HEK293 (cell line): ENCODE measurements around the gene FAM20B.

Experiments
- CTCF ChIP-seq: fragments of 450-650 bp; formaldehyde crosslinking; IDR thresholded peaks from 2 replicates; pipeline ENCODE4 v1.5.1; 2016; ENCODE audit warnings: missing biosample characterization, missing genetic modification characterization
- EGR2 ChIP-seq: fragments of 450-650 bp; formaldehyde crosslinking; IDR thresholded peaks from 2 replicates; pipeline ENCODE4 v1.5.1; 2016; ENCODE audit warnings: low read depth, missing biosample characterization, missing genetic modification characterization
- GLI4 ChIP-seq: fragments of 450-650 bp; formaldehyde crosslinking; IDR thresholded peaks from 2 replicates; pipeline ENCODE4 v1.5.1; 2016; ENCODE audit warnings: missing biosample characterization, missing genetic modification characterization
- GLIS1 ChIP-seq: fragments of 450-650 bp; formaldehyde crosslinking; IDR thresholded peaks from 2 replicates; pipeline ENCODE4 v1.5.1; 2016; ENCODE audit warnings: missing biosample characterization, missing genetic modification characterization
- HIC1 ChIP-seq: fragments of 450-650 bp; formaldehyde crosslinking; IDR thresholded peaks from 2 replicates; pipeline ENCODE4 v1.5.1; 2016; ENCODE audit warnings: missing biosample characterization, missing genetic modification characterization
- KLF10 ChIP-seq: fragments of 450-650 bp; IDR thresholded peaks from 2 replicates; pipeline ENCODE4 v1.5.1; 2018; ENCODE audit warnings: missing biosample characterization, mild to moderate bottlenecking, missing genetic modification characterization
- KLF17 ChIP-seq: fragments of 450-650 bp; formaldehyde crosslinking; IDR thresholded peaks from 2 replicates; pipeline ENCODE4 v1.5.1; 2016; ENCODE audit warnings: missing biosample characterization, missing genetic modification characterization
- SCRT1 ChIP-seq: fragments of 450-650 bp; formaldehyde crosslinking; IDR thresholded peaks from 2 replicates; pipeline ENCODE4 v1.5.1; 2016; ENCODE audit warnings: missing biosample characterization, missing genetic modification characterization, borderline replicate concordance
- SP2 ChIP-seq: fragments of 450-650 bp; formaldehyde crosslinking; IDR thresholded peaks from 2 replicates; pipeline ENCODE4 v1.5.1; 2016; ENCODE audit warnings: missing biosample characterization, missing genetic modification characterization
- SP3 ChIP-seq: fragments of 450-650 bp; formaldehyde crosslinking; IDR thresholded peaks from 2 replicates; pipeline ENCODE4 v1.5.1; 2016; ENCODE audit warnings: missing biosample characterization, missing genetic modification characterization
- SP7 ChIP-seq: fragments of 450-650 bp; formaldehyde crosslinking; IDR thresholded peaks from 2 replicates; pipeline ENCODE4 v1.5.1; 2016; ENCODE audit warnings: missing biosample characterization, missing genetic modification characterization
- ZBTB11 ChIP-seq: fragments of 450-650 bp; formaldehyde crosslinking; conservative IDR thresholded peaks from 2 replicates; pipeline ENCODE4 v1.5.1; 2016; ENCODE audit warnings: low read depth, missing biosample characterization, missing genetic modification characterization
- ZBTB20 ChIP-seq: fragments of 450-650 bp; formaldehyde crosslinking; IDR thresholded peaks from 2 replicates; pipeline ENCODE4 v1.5.1; 2016; ENCODE audit warnings: missing biosample characterization, missing genetic modification characterization
- ZBTB7A ChIP-seq: fragments of 450-650 bp; formaldehyde crosslinking; IDR thresholded peaks from 2 replicates; pipeline ENCODE4 v1.5.1; 2016; ENCODE audit warnings: low read depth, missing biosample characterization, missing genetic modification characterization
- ZFHX2 ChIP-seq: fragments of 450-650 bp; formaldehyde crosslinking; conservative IDR thresholded peaks from 2 replicates; pipeline ENCODE4 v1.5.1; 2016; ENCODE audit warnings: missing biosample characterization, missing genetic modification characterization
- ZFP37 ChIP-seq: fragments of 450-650 bp; formaldehyde crosslinking; IDR thresholded peaks from 2 replicates; pipeline ENCODE4 v1.5.1; 2016; ENCODE audit warnings: missing biosample characterization, missing genetic modification characterization
- ZIC2 ChIP-seq: fragments of 450-650 bp; formaldehyde crosslinking; IDR thresholded peaks from 2 replicates; pipeline ENCODE4 v1.5.1; 2016; ENCODE audit warnings: missing biosample characterization, missing genetic modification characterization
- ZNF10 ChIP-seq: fragments of 450-650 bp; formaldehyde crosslinking; IDR thresholded peaks from 2 replicates; pipeline ENCODE4 v1.5.1; 2017; ENCODE audit warnings: missing biosample characterization, missing genetic modification characterization
- ZNF121 ChIP-seq: fragments of 450-650 bp; formaldehyde crosslinking; IDR thresholded peaks from 2 replicates; pipeline ENCODE4 v1.5.1; 2016; ENCODE audit warnings: missing biosample characterization, missing genetic modification characterization
- ZNF19 ChIP-seq: fragments of 450-650 bp; formaldehyde crosslinking; IDR thresholded peaks from 2 replicates; pipeline ENCODE4; 2016; ENCODE audit warnings: missing biosample characterization, missing genetic modification characterization, low read depth
- ZNF2 ChIP-seq: fragments of 450-650 bp; formaldehyde crosslinking; IDR thresholded peaks from 2 replicates; pipeline ENCODE4 v1.5.1; 2016; ENCODE audit warnings: missing biosample characterization, missing genetic modification characterization
- ZNF266 ChIP-seq: fragments of 450-650 bp; formaldehyde crosslinking; IDR thresholded peaks from 2 replicates; pipeline ENCODE4 v1.5.1; 2016; ENCODE audit warnings: missing biosample characterization, missing genetic modification characterization, low read depth
- ZNF513 ChIP-seq: fragments of 450-650 bp; IDR thresholded peaks from 2 replicates; pipeline ENCODE4 v1.5.1; 2018; ENCODE audit warnings: missing biosample characterization, missing genetic modification characterization
- ZNF549 ChIP-seq: fragments of 450-650 bp; IDR thresholded peaks from 2 replicates; pipeline ENCODE4 v1.5.1; 2018; ENCODE audit warnings: missing biosample characterization, missing genetic modification characterization, mild to moderate bottlenecking, inconsistent platforms, moderate library complexity
- ZNF626 ChIP-seq: fragments of 450-650 bp; sonication (Bioruptor Pico); formaldehyde crosslinking; IDR thresholded peaks from 2 replicates; pipeline ENCODE4 v1.5.1; 2018; ENCODE audit warnings: missing biosample characterization, missing genetic modification characterization, inconsistent platforms
- ZNF629 ChIP-seq: fragments of 450-650 bp; formaldehyde crosslinking; IDR thresholded peaks from 2 replicates; pipeline ENCODE4 v1.5.1; 2017; ENCODE audit warnings: missing biosample characterization, missing genetic modification characterization
- ZNF660 ChIP-seq: fragments of 450-650 bp; IDR thresholded peaks from 2 replicates; pipeline ENCODE4 v1.5.1; 2018; ENCODE audit warnings: missing biosample characterization, mild to moderate bottlenecking, missing genetic modification characterization
- ZNF76 ChIP-seq: fragments of 450-650 bp; formaldehyde crosslinking; IDR thresholded peaks from 2 replicates; pipeline ENCODE4; 2016; ENCODE audit warnings: low read depth, missing biosample characterization, missing genetic modification characterization, borderline replicate concordance
- ZNF768 ChIP-seq: fragments of 450-650 bp; formaldehyde crosslinking; IDR thresholded peaks from 2 replicates; pipeline ENCODE4 v1.5.1; 2018; ENCODE audit warnings: missing biosample characterization, mild to moderate bottlenecking, missing genetic modification characterization
- ZNF830 ChIP-seq: fragments of 450-650 bp; IDR thresholded peaks from 2 replicates; pipeline ENCODE4 v1.5.0; 2018; ENCODE audit warnings: missing biosample characterization, missing genetic modification characterization, low read depth, mild to moderate bottlenecking, moderate library complexity

FAM20B gene

GRCh38 chr1:179025975-179026812, 500 bp downstream of the FAM20B start (continued):
- TF ChIP-seq EGR2 (tag by site-specific recombination): 0 out of 2 replicates have a peak, but pooled peaks have one; percentile 13
- no peak for TF ChIP-seq ZNF513 (tag by site-specific recombination)
- TF ChIP-seq ZBTB11 (tag by site-specific recombination): peak; percentile 72
- no peak for TF ChIP-seq ZNF10 (tag by site-specific recombination)
- 0 out of 2 replicates have a peak, but pooled peaks have one; percentile 37 for TF ChIP-seq KLF17 (tag by site-specific recombination)
- TF ChIP-seq ZNF266 (tag by site-specific recombination): no peak
- peak; percentile 63 for TF ChIP-seq SP3
- TF ChIP-seq GLI4 (tag by site-specific recombination): peak; percentile 47; the same call in 1 of the 2 replicates
- peak; percentile 61 for TF ChIP-seq HIC1 (tag by site-specific recombination)
- TF ChIP-seq ZNF830: no peak
- peak; percentile 63; the same call in 1 of the 2 replicates for TF ChIP-seq KLF10 (tag by site-specific recombination)
- TF ChIP-seq ZBTB20 (tag by site-specific recombination): peak; percentile 83
- peak; percentile 51; the same call in 1 of the 2 replicates for TF ChIP-seq ZNF121 (tag by site-specific recombination)
- TF ChIP-seq GLIS1 (tag by site-specific recombination): peak; percentile 78
- TF ChIP-seq ZNF549 (tag by site-specific recombination): no peak
- TF ChIP-seq ZIC2: peak; percentile 75
- no peak for TF ChIP-seq SCRT1 (tag by site-specific recombination)
- 0 out of 2 replicates have a peak, but pooled peaks have one; percentile 30 for TF ChIP-seq SP7 (tag by site-specific recombination)
- peak; percentile 62; the same call in 1 of the 2 replicates for TF ChIP-seq ZFP37 (tag by site-specific recombination)
- TF ChIP-seq ZNF660 (tag by site-specific recombination): no peak
- TF ChIP-seq ZNF626 (tag by site-specific recombination): 0 out of 2 replicates have a peak, but pooled peaks have one; percentile 22
- TF ChIP-seq ZBTB7A (tag by site-specific recombination): peak; percentile 39; the same call in 1 of the 2 replicates
- TF ChIP-seq ZNF629 (tag by site-specific recombination): 0 out of 2 replicates have a peak, but pooled peaks have one; percentile 22
- no peak for TF ChIP-seq ZNF19 (tag by site-specific recombination)
- TF ChIP-seq CTCF (tag by site-specific recombination): peak; percentile 45; the same call in 1 of the 2 replicates
- peak; percentile 59; the same call in 1 of the 2 replicates for TF ChIP-seq ZNF2 (tag by site-specific recombination)
- TF ChIP-seq ZNF76 (tag by site-specific recombination): peak; percentile 52; the same call in 1 of the 2 replicates
- 0 out of 2 replicates have a peak, but pooled peaks have one; percentile 13 for TF ChIP-seq ZFHX2 (tag by site-specific recombination)
- peak; percentile 77 for TF ChIP-seq SP2
- no peak for TF ChIP-seq ZNF768 (tag by site-specific recombination)
